Vagina (tissue), 2 donors: Measurements from ENCODE around the gene ARMC5. TPM values are rescaled to one million over a fixed set of nuclear protein-coding genes. Genes with fewer than 3 reads are reported as not detected.

ENCODE experiments used
- DNase-seq, 2 donors: peaks; one replicate each; pipeline ENCODE4 v3.0.0-alpha.2; 2017; ENCODE audit errors: extremely low spot score in 2 of 2
- H3K27ac ChIP-seq: fragments of 200-600 bp; sonication (generic); one replicate; pipeline ENCODE4 v1.5.1; 2019
- H3K27me3 ChIP-seq: fragments of 200-600 bp; sonication (generic); one replicate; pipeline ENCODE4 v1.5.1; 2019
- H3K36me3 ChIP-seq, 2 donors: fragments of 200-600 bp; sonication (generic); one replicate each; pipeline ENCODE4 v1.5.1; 2017 to 2019
- H3K4me1 ChIP-seq: fragments of 200-600 bp; sonication (generic); one replicate; pipeline ENCODE4 v1.5.1; 2019
- H3K4me3 ChIP-seq, 2 donors: fragments of 200-600 bp; sonication (generic); 1 replicate in 1 of 2; 2 replicates in 1 of 2; pipeline ENCODE4 v1.5.1; 2016 to 2019
- H3K9me3 ChIP-seq: fragments of 200-600 bp; sonication (generic); one replicate; pipeline ENCODE4 v1.5.1; 2019
- CTCF ChIP-seq, 3 experiments: fragments of 450-650 bp in 2 of 3; fragments of 200-600 bp in 1 of 3; sonication (generic) in 1 of 3; IDR thresholded peaks; one replicate each; pipeline ENCODE4 v1.5.1; 2017 to 2019; ENCODE audit warnings: antibody characterized with exemption in 3 of 3, mild to moderate bottlenecking in 2 of 3, moderate library complexity in 2 of 3
- POLR2A ChIP-seq, 2 donors: fragments of 450-650 bp; IDR thresholded peaks; one replicate each; pipeline ENCODE4 v1.6.1; 2017; ENCODE audit warnings: antibody characterized with exemption in 2 of 2, mild to moderate bottlenecking in 2 of 2, moderate library complexity in 2 of 2
- POLR2AphosphoS5 ChIP-seq, 2 donors: sonication (generic); formaldehyde crosslinking; IDR thresholded peaks; one replicate each; pipeline ENCODE4 v1.9.0; 2017; ENCODE audit warnings: antibody characterized with exemption in 2 of 2, mild to moderate bottlenecking in 2 of 2, low read depth in 1 of 2; ENCODE audit not compliant: insufficient read depth in 1 of 2
- intact Hi-C: fragments of 100-400 bp; cut with DNase I; formaldehyde crosslinking; loops from one replicate; pipeline ENCODE4 v1.15.1; 2023
- total RNA-seq: library from RNA; depleted of rRNA; stranded (reverse); fragments of >200 nt; gene quantifications from one replicate; pipeline ENCODE4 v1.2.3, GENCODE V29; 2016

ARMC5 gene
- total RNA-seq, 1 donor from 2014 or later: 11.3 TPM

- intact Hi-C loops: no loop called here
- TF ChIP-seq POLR2AphosphoS5 (IDR thresholded peaks at IDR 0.05; ENCODE audit: insufficient read depth in 1 of 2, low read depth in 1 of 2) (no peak), POLR2A (IDR thresholded peaks at IDR 0.05) (no peak), CTCF (IDR thresholded peaks at IDR 0.05) (no peak)
- Histone ChIP-seq H3K27ac (no peak overlapping the region), H3K4me1 (peaks cover 16% of the 10 kb centered on the region), H3K4me3 (no peak overlapping the region), H3K27me3 (no peaks in the 10 kb centered on the region), H3K9me3 (no peaks in the 10 kb centered on the region), H3K36me3 (no peaks in the 10 kb centered on the region)
- DNase-seq: no peak
Observed at GRCh38 chr16:31513126-31513525, 53.8 kb downstream of the ARMC5 start.

- Histone ChIP-seq H3K27me3 (no peaks in the 10 kb centered on the region), H3K9me3 (no peaks in the 10 kb centered on the region), H3K4me3 (no peak overlapping the region), H3K36me3 (no peaks in the 10 kb centered on the region), H3K4me1 (peaks cover 14% of the 10 kb centered on the region), H3K27ac (no peak overlapping the region)
- TF ChIP-seq CTCF (IDR thresholded peaks at IDR 0.05) (no peak), POLR2A (IDR thresholded peaks at IDR 0.05) (no peak), POLR2AphosphoS5 (IDR thresholded peaks at IDR 0.05; ENCODE audit: insufficient read depth in 1 of 2, low read depth in 1 of 2) (no peak)
- intact Hi-C loops: no loop called here
- no peak for DNase-seq
Observed at GRCh38 chr16:31513884-31514283, 54.6 kb downstream of the ARMC5 start.

Other genes starting within 250 kb of the ARMC5 start
- not detected for gene TRIM72, start 245.4 kb upstream of the ARMC5 start, total RNA-seq
- gene PYDC1, start 242.4 kb upstream of the ARMC5 start, total RNA-seq: not detected
- gene ITGAM, start 199.5 kb upstream of the ARMC5 start, total RNA-seq: 14.0 TPM
- 4.4 TPM for gene ITGAX, start 104.3 kb upstream of the ARMC5 start, total RNA-seq
- gene ITGAD, start 66.2 kb upstream of the ARMC5 start, total RNA-seq: not detected
- gene COX6A2, start 31.1 kb upstream of the ARMC5 start, total RNA-seq: not detected
- gene ZNF843, start 16.7 kb upstream of the ARMC5 start, total RNA-seq: 2.7 TPM
- gene TGFB1I1, start 12.7 kb downstream of the ARMC5 start, total RNA-seq: 114 TPM
- gene SLC5A2, start 23.6 kb downstream of the ARMC5 start, total RNA-seq: not detected
- gene RUSF1, start 48.9 kb downstream of the ARMC5 start, total RNA-seq: 64.6 TPM
- not detected for gene AHSP, start 68.4 kb downstream of the ARMC5 start, total RNA-seq